Measurements from ENCODE around the gene GTPBP10. TPM values are rescaled to one million over a fixed set of nuclear protein-coding genes. Genes with fewer than 3 reads are reported as not detected.
A peak's percentile ranks its signal among the peaks of the same experiment; 100 is the strongest.

Gene GTPBP10
- total RNA-seq, 1 experiment from 2014 or later = 23.3 TPM

- no peak overlapping the region for H3K4me3 Mint-ChIP-seq
- no peak overlapping the region for H2BK5ac ChIP-seq (ENCODE audit: insufficient read length, low read length)
- H3K18ac ChIP-seq (ENCODE audit: insufficient read length, low read depth, low read length) = no peak overlapping the region
- no peak overlapping the region for H3K27ac ChIP-seq (ENCODE audit: insufficient read length, low read depth, low read length)
- no peak overlapping the region for H3K23ac ChIP-seq (ENCODE audit: insufficient read length, low read depth, low read length)
- H3T11ph ChIP-seq (ENCODE audit: low read length) = no peak overlapping the region
- H3K4me1 Mint-ChIP-seq = peaks cover 0 to 2% of the 10 kb centered on the region in 2 experiments; a peak in 1 of 4 replicates
- H2BK12ac ChIP-seq (ENCODE audit: insufficient read length, low read depth, low read length) = no peak overlapping the region
- H3K56ac ChIP-seq (ENCODE audit: insufficient read length, low read depth, low read length) = no peak overlapping the region
- no peak overlapping the region for H2AFZ ChIP-seq (ENCODE audit: low read length)
- no peaks in the 10 kb centered on the region for H4K20me1 ChIP-seq (ENCODE audit: control insufficient read depth, insufficient read depth, insufficient read length)
- H2BK15ac ChIP-seq (ENCODE audit: low read depth, low read length) = no peak overlapping the region
- no peak overlapping the region for H3K14ac ChIP-seq (ENCODE audit: insufficient read depth, low read length)
- H4K8ac ChIP-seq (replicated peaks; ENCODE audit: insufficient read length, low read depth, low read length) = no peak overlapping the region
- H3K4ac ChIP-seq (ENCODE audit: low read depth, low read length) = no peak overlapping the region
- no peak overlapping the region for H4K5ac ChIP-seq (ENCODE audit: insufficient read length, low read depth, low read length)
- no peaks in the 10 kb centered on the region for H3K4me1 ChIP-seq (ENCODE audit: insufficient read depth, low read length)
- no peak overlapping the region for H2AK5ac ChIP-seq (ENCODE audit: insufficient read length, low read length)
- no peak overlapping the region for H2BK20ac ChIP-seq (ENCODE audit: low read depth, low read length, poor library complexity, severe bottlenecking)
- DNase-seq = no peak
- H3K27me3 ChIP-seq (ENCODE audit: insufficient read depth, low read length) = no peaks in the 10 kb centered on the region
- TF ChIP-seq CTCF (conservative IDR thresholded peaks at IDR 0.05) = peak; percentile 54
- no peaks in the 10 kb centered on the region for H3K9me3 ChIP-seq (ENCODE audit: control insufficient read depth, low read depth, low read length)
- no peak overlapping the region for H3K4me2 ChIP-seq (ENCODE audit: insufficient read depth, insufficient read length, low read length)
- no peak overlapping the region for H2BK120ac ChIP-seq (ENCODE audit: low read depth, low read length, poor library complexity, severe bottlenecking)
- no peaks in the 10 kb centered on the region for H3K23me2 ChIP-seq (ENCODE audit: insufficient read length, low read depth, low read length, poor library complexity, severe bottlenecking)
- H3K9ac ChIP-seq (ENCODE audit: extremely low read depth, insufficient read length, low read length) = no peak overlapping the region
- H3K79me1 ChIP-seq (ENCODE audit: insufficient read depth, low read depth, low read length, poor library complexity, severe bottlenecking) = no peaks in the 10 kb centered on the region
- H4K91ac ChIP-seq (ENCODE audit: insufficient read length, low read depth, low read length) = no peak overlapping the region
- no peaks in the 10 kb centered on the region for H3K79me2 ChIP-seq (ENCODE audit: insufficient read depth, low read length)
- no CpG with 5 or more reads among the region's 2 CpGs for WGBS (ENCODE audit: extremely low coverage, insufficient read length, low lambda C conversion rate)
- no peaks in the 10 kb centered on the region for H3K36me3 Mint-ChIP-seq (ENCODE audit: insufficient read depth in 1 of 3, low read depth in 3 of 3)
- peaks cover 7% of the 10 kb centered on the region for H3K27me3 Mint-ChIP-seq (ENCODE audit: low read depth)
- H3K9me3 Mint-ChIP-seq = no peaks in the 10 kb centered on the region
- H3K27ac Mint-ChIP-seq = no peak overlapping the region
Measured at GRCh38 chr7:90312745-90313144, 33.8 kb upstream of the GTPBP10 start.
